Activated naive CD4-positive, alpha-beta T cell treated with anti-CD3 and anti-CD28 coated beads, Interleukin-2, amount 50 U/mL, for 24 hours (primary cell): Measurements from ENCODE around the gene TPTE2.
A peak's percentile ranks its signal among the peaks of the same experiment; 100 is the strongest.
"Not testable (repeated sequence)": the region's sequence is repeated elsewhere in the genome, so short reads cannot be mapped to it uniquely, and the experiment has no call there.

Source experiments
- H3K27ac Mint-ChIP-seq: one replicate; pipeline ENCODE4 v1.8.0; 2021; ENCODE audit warnings: mild to moderate bottlenecking, mixed read lengths
- H3K27me3 Mint-ChIP-seq: one replicate; pipeline ENCODE4 v1.8.0; 2021; ENCODE audit warnings: mixed read lengths
- H3K36me3 Mint-ChIP-seq: one replicate; pipeline ENCODE4 v1.8.0; 2021; ENCODE audit warnings: mixed read lengths
- H3K4me1 Mint-ChIP-seq: one replicate; pipeline ENCODE4 v1.8.0; 2021; ENCODE audit warnings: mixed read lengths
- H3K4me3 Mint-ChIP-seq: one replicate; pipeline ENCODE4 v1.8.0; 2021; ENCODE audit warnings: mild to moderate bottlenecking, mixed read lengths
- H3K9me3 Mint-ChIP-seq: one replicate; pipeline ENCODE4 v1.8.0; 2021; ENCODE audit warnings: mixed read lengths

TPTE2 gene

GRCh38 chr13:19586904-19587634, 25.7 kb upstream of the TPTE2 start:
- H3K27me3 Mint-ChIP-seq, result no peaks in the 10 kb centered on the region
- peaks cover 2% of the 10 kb centered on the region for H3K36me3 Mint-ChIP-seq
- peak overlapping the region; percentile 97 for H3K27ac Mint-ChIP-seq
- peak overlapping the region; percentile 86 for H3K4me3 Mint-ChIP-seq
- H3K9me3 Mint-ChIP-seq, result peaks cover 6% of the 10 kb centered on the region
- peaks cover 20% of the 10 kb centered on the region for H3K4me1 Mint-ChIP-seq

- H3K4me3 Mint-ChIP-seq, result no peak overlapping the region
- H3K27ac Mint-ChIP-seq, result no peak overlapping the region
- H3K36me3 Mint-ChIP-seq, result peaks cover 3% of the 10 kb centered on the region
- H3K4me1 Mint-ChIP-seq, result peaks cover 3% of the 10 kb centered on the region
- peaks cover 6% of the 10 kb centered on the region for H3K9me3 Mint-ChIP-seq
- peaks cover 3% of the 10 kb centered on the region for H3K27me3 Mint-ChIP-seq
Observed at GRCh38 chr13:19581675-19582074, 20.3 kb upstream of the TPTE2 start.

- H3K4me3 Mint-ChIP-seq, result no peak overlapping the region
Observed at GRCh38 chr13:19575230-19575629, 13.9 kb upstream of the TPTE2 start.

GRCh38 chr13:19573120-19573716, 11.9 kb upstream of the TPTE2 start:
- H3K27ac Mint-ChIP-seq, result no peak overlapping the region
- H3K9me3 Mint-ChIP-seq, result no peaks in the 10 kb centered on the region
- peaks cover 3% of the 10 kb centered on the region for H3K27me3 Mint-ChIP-seq
- no peaks in the 10 kb centered on the region for H3K36me3 Mint-ChIP-seq
- H3K4me1 Mint-ChIP-seq, result no peaks in the 10 kb centered on the region
- no peak overlapping the region for H3K4me3 Mint-ChIP-seq

More at GRCh38 chr13:19575230-19575629, 13.9 kb upstream of the TPTE2 start:
- Mint-ChIP-seq H3K27ac (no peak overlapping the region), H3K36me3 (peaks cover under 1% of the 10 kb centered on the region), H3K27me3 (peaks cover 3% of the 10 kb centered on the region), H3K9me3 (no peaks in the 10 kb centered on the region), H3K4me1 (no peaks in the 10 kb centered on the region)

- Mint-ChIP-seq H3K9me3 (no peaks in the 10 kb centered on the region), H3K4me1 (no peaks in the 10 kb centered on the region), H3K4me3 (no peak overlapping the region), H3K36me3 (peaks cover 2% of the 10 kb centered on the region), H3K27ac (no peak overlapping the region), H3K27me3 (peaks cover 2% of the 10 kb centered on the region)
Observed at GRCh38 chr13:19572280-19572679, 10.9 kb upstream of the TPTE2 start.

GRCh38 chr13:19567820-19568534, 6.6 kb upstream of the TPTE2 start:
- Mint-ChIP-seq H3K4me1 (no peaks in the 10 kb centered on the region), H3K27ac (no peak overlapping the region), H3K36me3 (peaks cover 4% of the 10 kb centered on the region), H3K9me3 (no peaks in the 10 kb centered on the region), H3K27me3 (peaks cover 2% of the 10 kb centered on the region), H3K4me3 (no peak overlapping the region)

- Mint-ChIP-seq H3K4me3 (no peak overlapping the region), H3K9me3 (no peaks in the 10 kb centered on the region), H3K4me1 (no peaks in the 10 kb centered on the region), H3K27me3 (no peaks in the 10 kb centered on the region), H3K27ac (no peak overlapping the region), H3K36me3 (no peaks in the 10 kb centered on the region)
Observed at GRCh38 chr13:19561585-19561984, 253 bp upstream of the TPTE2 start.

GRCh38 chr13:19560672-19561071, 660 bp downstream of the TPTE2 start:
- not testable (repeated sequence) for H3K4me3 Mint-ChIP-seq, H3K36me3 Mint-ChIP-seq, H3K27ac Mint-ChIP-seq, H3K4me1 Mint-ChIP-seq, H3K9me3 Mint-ChIP-seq, H3K27me3 Mint-ChIP-seq

GRCh38 chr13:19559739-19560138, 1.6 kb downstream of the TPTE2 start:
- not testable (repeated sequence) for H3K9me3 Mint-ChIP-seq, H3K4me1 Mint-ChIP-seq, H3K36me3 Mint-ChIP-seq, H3K4me3 Mint-ChIP-seq, H3K27ac Mint-ChIP-seq, H3K27me3 Mint-ChIP-seq

- H3K27me3 Mint-ChIP-seq, H3K9me3 Mint-ChIP-seq, H3K4me3 Mint-ChIP-seq, H3K27ac Mint-ChIP-seq, H3K4me1 Mint-ChIP-seq, H3K36me3 Mint-ChIP-seq: not testable (repeated sequence)
Observed at GRCh38 chr13:19557287-19557686, 4.0 kb downstream of the TPTE2 start.

- H3K4me1 Mint-ChIP-seq, H3K36me3 Mint-ChIP-seq, H3K4me3 Mint-ChIP-seq, H3K9me3 Mint-ChIP-seq, H3K27ac Mint-ChIP-seq, H3K27me3 Mint-ChIP-seq: not testable (repeated sequence)
Observed at GRCh38 chr13:19549245-19549644, 12.1 kb downstream of the TPTE2 start.

- not testable (repeated sequence) for H3K4me3 Mint-ChIP-seq
Observed at GRCh38 chr13:19525634-19526033, 35.7 kb downstream of the TPTE2 start.

GRCh38 chr13:19519049-19519448, 42.3 kb downstream of the TPTE2 start:
- peaks cover 3% of the 10 kb centered on the region for H3K27me3 Mint-ChIP-seq
- H3K4me3 Mint-ChIP-seq, result no peak overlapping the region
- H3K9me3 Mint-ChIP-seq, result no peaks in the 10 kb centered on the region
- no peak overlapping the region for H3K27ac Mint-ChIP-seq
- peaks cover 8% of the 10 kb centered on the region for H3K4me1 Mint-ChIP-seq
- H3K36me3 Mint-ChIP-seq, result no peaks in the 10 kb centered on the region

More at GRCh38 chr13:19525634-19526033, 35.7 kb downstream of the TPTE2 start:
- not testable (repeated sequence) for H3K4me1 Mint-ChIP-seq, H3K27ac Mint-ChIP-seq, H3K9me3 Mint-ChIP-seq, H3K36me3 Mint-ChIP-seq, H3K27me3 Mint-ChIP-seq

- H3K4me1 Mint-ChIP-seq, H3K27ac Mint-ChIP-seq, H3K36me3 Mint-ChIP-seq, H3K4me3 Mint-ChIP-seq, H3K9me3 Mint-ChIP-seq, H3K27me3 Mint-ChIP-seq: not testable (repeated sequence)
Observed at GRCh38 chr13:19507623-19508022, 53.7 kb downstream of the TPTE2 start.

GRCh38 chr13:19460126-19460525, 101.2 kb downstream of the TPTE2 start:
- H3K4me1 Mint-ChIP-seq, H3K36me3 Mint-ChIP-seq, H3K27me3 Mint-ChIP-seq, H3K27ac Mint-ChIP-seq, H3K4me3 Mint-ChIP-seq: not testable (repeated sequence)
- peaks cover 14% of the 10 kb centered on the region for H3K9me3 Mint-ChIP-seq

- H3K4me3 Mint-ChIP-seq, H3K9me3 Mint-ChIP-seq, H3K36me3 Mint-ChIP-seq, H3K27me3 Mint-ChIP-seq, H3K4me1 Mint-ChIP-seq, H3K27ac Mint-ChIP-seq: not testable (repeated sequence)
Observed at GRCh38 chr13:19439056-19439686, 122.2 kb downstream of the TPTE2 start.
